Sigmoid colon (tissue), 4 donors: ENCODE measurements around the gene PNPLA2.

Experiments
- CTCF ChIP-seq, 4 experiments: fragments of 450-650 bp in 3 of 4; fragments of 200-600 bp in 1 of 4; IDR thresholded peaks; one replicate each; pipeline ENCODE4 v1.5.1; 2016 to 2019; ENCODE audit warnings: antibody characterized with exemption in 4 of 4, mild to moderate bottlenecking in 3 of 4, moderate library complexity in 2 of 4
- POLR2A ChIP-seq, 2 donors: fragments of 450-650 bp; IDR thresholded peaks; one replicate each; pipeline ENCODE4 v1.6.1; 2016; ENCODE audit warnings: antibody characterized with exemption in 2 of 2, mild to moderate bottlenecking in 2 of 2, moderate library complexity in 2 of 2
- POLR2AphosphoS5 ChIP-seq, 4 donors: sonication (generic); formaldehyde crosslinking; IDR thresholded peaks; one replicate each; pipeline ENCODE4 v1.6.1; 2017; ENCODE audit warnings: antibody characterized with exemption in 4 of 4

GRCh38 chr11:803467-803742 lies 15.3 kb upstream of the PNPLA2 start:
- TF ChIP-seq CTCF (IDR thresholded peaks at IDR 0.05) (no peak), POLR2A (IDR thresholded peaks at IDR 0.05) (no peak), POLR2AphosphoS5 (IDR thresholded peaks at IDR 0.05) (no peak)
